ENCODE data around the gene IFT25.
"Not testable (repeated sequence)": the region's sequence is repeated elsewhere in the genome, so short reads cannot be mapped to it uniquely, and the experiment has no call there.

The IFT25 gene

GRCh38 chr1:53945433-53946251 is at the start of gene IFT25:
Gene IFT25 (minus strand): TSS chr1:53945699. CDS start chr1:53940082, 5,617 bp downstream.
- peak; percentile 98 to 100 (median 99) for DNase-seq

- DNase-seq: not testable (repeated sequence)
Observed at GRCh38 chr1:53994516-53994915, 49.0 kb upstream of the IFT25 start.

GRCh38 chr1:53992085-53992874 is 46.8 kb upstream of the IFT25 start:
- DNase-seq: no peak

GRCh38 chr1:53987880-53988279 is 42.4 kb upstream of the IFT25 start:
- DNase-seq: no peak

GRCh38 chr1:53986458-53986857 is 41.0 kb upstream of the IFT25 start:
- no peak for DNase-seq

- no peak for DNase-seq
Observed at GRCh38 chr1:53984726-53985125, 39.2 kb upstream of the IFT25 start.

- no peak for DNase-seq
Observed at GRCh38 chr1:53982763-53983104, 37.2 kb upstream of the IFT25 start.

- peak; percentile 33 to 58 (median 37) for DNase-seq
Observed at GRCh38 chr1:53982034-53982762, 36.7 kb upstream of the IFT25 start.

- no peak for DNase-seq
Observed at GRCh38 chr1:53981220-53981619, 35.7 kb upstream of the IFT25 start.

GRCh38 chr1:53979712-53980450 is 34.4 kb upstream of the IFT25 start:
- peak; percentile 37 to 43 (median 43) for DNase-seq

GRCh38 chr1:53975861-53976260 is 30.4 kb upstream of the IFT25 start:
- no peak for DNase-seq

GRCh38 chr1:53971718-53972117 is 26.2 kb upstream of the IFT25 start:
- no peak for DNase-seq

- DNase-seq: not testable (repeated sequence)
Observed at GRCh38 chr1:53969323-53969722, 23.8 kb upstream of the IFT25 start.

GRCh38 chr1:53968125-53968513 is 22.6 kb upstream of the IFT25 start:
- no peak for DNase-seq

- DNase-seq: no peak
Observed at GRCh38 chr1:53967409-53968124, 22.1 kb upstream of the IFT25 start.

GRCh38 chr1:53966794-53967193 is 21.3 kb upstream of the IFT25 start:
- no peak for DNase-seq

GRCh38 chr1:53964109-53964508 is 18.6 kb upstream of the IFT25 start:
- no peak for DNase-seq

GRCh38 chr1:53963460-53963859 is 18.0 kb upstream of the IFT25 start:
- no peak for DNase-seq

- no peak for DNase-seq
Observed at GRCh38 chr1:53962395-53962794, 16.9 kb upstream of the IFT25 start.

GRCh38 chr1:53959664-53960250 is 14.3 kb upstream of the IFT25 start:
- peak; percentile 46 to 67 (median 61) for DNase-seq

- DNase-seq: no peak
Observed at GRCh38 chr1:53957194-53957818, 11.8 kb upstream of the IFT25 start.

All from suppressor macrophage treated with lipopolysaccharide for 1 hour (primary cell).